ENCODE results near the gene BCL2L2. TPM values are rescaled to one million over a fixed set of nuclear protein-coding genes. Genes with fewer than 3 reads are reported as not detected.
A peak's percentile ranks its signal among the peaks of the same experiment; 100 is the strongest.

The BCL2L2 gene
- total and polyA plus RNA-seq, 9 donors, result 17.0 to 38.7 (median 31.7) TPM

GRCh38 chr14:23294734-23295561 is 11.7 kb upstream of the BCL2L2 start:
- WGBS, 3 donors, result 20 to 24% (median 20%) methylated on average over 24 of the region's 24 CpGs
- H3K36me3 ChIP-seq, result no peaks in the 10 kb centered on the region
- no peak overlapping the region for H3K4me3 ChIP-seq
- H3K9me3 ChIP-seq, result no peaks in the 10 kb centered on the region
- H3K27ac ChIP-seq, result no peak overlapping the region
- peak in 2 of 5 donors; percentile 49 to 50 for DNase-seq
- TF ChIP-seq EP300 (IDR thresholded peaks at IDR 0.05) (no peak), POLR2A (IDR thresholded peaks at IDR 0.05) (no peak)
- TF ChIP-seq, protein P1, sequence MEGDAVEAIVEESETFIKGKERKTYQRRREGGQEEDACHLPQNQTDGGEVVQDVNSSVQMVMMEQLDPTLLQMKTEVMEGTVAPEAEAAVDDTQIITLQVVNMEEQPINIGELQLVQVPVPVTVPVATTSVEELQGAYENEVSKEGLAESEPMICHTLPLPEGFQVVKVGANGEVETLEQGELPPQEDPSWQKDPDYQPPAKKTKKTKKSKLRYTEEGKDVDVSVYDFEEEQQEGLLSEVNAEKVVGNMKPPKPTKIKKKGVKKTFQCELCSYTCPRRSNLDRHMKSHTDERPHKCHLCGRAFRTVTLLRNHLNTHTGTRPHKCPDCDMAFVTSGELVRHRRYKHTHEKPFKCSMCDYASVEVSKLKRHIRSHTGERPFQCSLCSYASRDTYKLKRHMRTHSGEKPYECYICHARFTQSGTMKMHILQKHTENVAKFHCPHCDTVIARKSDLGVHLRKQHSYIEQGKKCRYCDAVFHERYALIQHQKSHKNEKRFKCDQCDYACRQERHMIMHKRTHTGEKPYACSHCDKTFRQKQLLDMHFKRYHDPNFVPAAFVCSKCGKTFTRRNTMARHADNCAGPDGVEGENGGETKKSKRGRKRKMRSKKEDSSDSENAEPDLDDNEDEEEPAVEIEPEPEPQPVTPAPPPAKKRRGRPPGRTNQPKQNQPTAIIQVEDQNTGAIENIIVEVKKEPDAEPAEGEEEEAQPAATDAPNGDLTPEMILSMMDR (IDR thresholded peaks at IDR 0.05), result peak; percentile 56 to 65 (median 60)
- H3K27me3 ChIP-seq, result no peaks in the 10 kb centered on the region
- intact Hi-C loops (cut with DNase I), result loop anchor here in 1 of 4 donors (10.0 kb wide), 1 partner anchor 170 kb away; no protein-coding TSS in a partner anchor
- H3K4me1 ChIP-seq (ENCODE audit: insufficient read depth), result no peaks in the 10 kb centered on the region

GRCh38 chr14:23296012-23296777 is 10.4 kb upstream of the BCL2L2 start:
- TF ChIP-seq, protein P1 (IDR thresholded peaks at IDR 0.05), result no peak
- no peak for TF ChIP-seq POLR2A (IDR thresholded peaks at IDR 0.05)
- no peak for TF ChIP-seq EP300 (IDR thresholded peaks at IDR 0.05)
- DNase-seq, result no peak
- H3K27me3 ChIP-seq, result no peaks in the 10 kb centered on the region
- no peak overlapping the region for H3K4me3 ChIP-seq
- intact Hi-C loops (cut with DNase I), result loop anchor here in 1 of 4 donors (10.0 kb wide), 1 partner anchor 171 kb away; no protein-coding TSS in a partner anchor
- WGBS, 3 donors, result 84% methylated on average over 7 of the region's 7 CpGs
- no peaks in the 10 kb centered on the region for H3K9me3 ChIP-seq
- no peaks in the 10 kb centered on the region for H3K36me3 ChIP-seq
- no peaks in the 10 kb centered on the region for H3K4me1 ChIP-seq (ENCODE audit: insufficient read depth)
- H3K27ac ChIP-seq, result no peak overlapping the region

DNA sequence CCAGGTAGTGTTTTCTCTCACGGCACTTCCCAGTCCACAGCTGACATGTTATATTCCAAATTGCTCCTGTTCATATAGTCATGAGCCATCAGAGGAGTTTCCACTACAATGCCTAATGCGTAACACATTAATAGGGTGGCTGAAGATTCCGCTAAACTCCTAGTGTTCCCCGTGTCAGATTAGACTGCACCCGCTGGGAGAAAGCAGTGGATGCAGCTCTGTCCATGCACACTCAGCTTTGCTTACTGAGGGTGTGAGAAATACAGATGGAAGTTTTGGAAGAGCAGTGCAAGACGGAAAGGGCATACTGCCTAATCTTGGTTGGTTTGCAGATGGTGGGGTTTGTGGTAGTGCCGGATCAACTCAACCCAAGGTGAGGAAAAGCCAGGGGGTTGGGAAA is 9.5 kb upstream of the BCL2L2 start:
- H3K27me3 ChIP-seq, result no peaks in the 10 kb centered on the region
- H3K27ac ChIP-seq, result no peak overlapping the region
- no peak overlapping the region for H3K4me3 ChIP-seq
- no peak for TF ChIP-seq EP300 (IDR thresholded peaks at IDR 0.05)
- no peak for TF ChIP-seq POLR2A (IDR thresholded peaks at IDR 0.05)
- TF ChIP-seq, protein P1 (IDR thresholded peaks at IDR 0.05), result no peak
- WGBS, 3 donors, result 79 to 81% (median 80%) methylated on average over 7 of the region's 7 CpGs
- H3K9me3 ChIP-seq, result no peaks in the 10 kb centered on the region
- no peak for DNase-seq
- intact Hi-C loops (cut with DNase I), result loop anchor here in 1 of 4 donors (10.0 kb wide), 1 partner anchor 172 kb away; no protein-coding TSS in a partner anchor
- H3K4me1 ChIP-seq (ENCODE audit: insufficient read depth), result no peaks in the 10 kb centered on the region
- H3K36me3 ChIP-seq, result no peaks in the 10 kb centered on the region

DNA sequence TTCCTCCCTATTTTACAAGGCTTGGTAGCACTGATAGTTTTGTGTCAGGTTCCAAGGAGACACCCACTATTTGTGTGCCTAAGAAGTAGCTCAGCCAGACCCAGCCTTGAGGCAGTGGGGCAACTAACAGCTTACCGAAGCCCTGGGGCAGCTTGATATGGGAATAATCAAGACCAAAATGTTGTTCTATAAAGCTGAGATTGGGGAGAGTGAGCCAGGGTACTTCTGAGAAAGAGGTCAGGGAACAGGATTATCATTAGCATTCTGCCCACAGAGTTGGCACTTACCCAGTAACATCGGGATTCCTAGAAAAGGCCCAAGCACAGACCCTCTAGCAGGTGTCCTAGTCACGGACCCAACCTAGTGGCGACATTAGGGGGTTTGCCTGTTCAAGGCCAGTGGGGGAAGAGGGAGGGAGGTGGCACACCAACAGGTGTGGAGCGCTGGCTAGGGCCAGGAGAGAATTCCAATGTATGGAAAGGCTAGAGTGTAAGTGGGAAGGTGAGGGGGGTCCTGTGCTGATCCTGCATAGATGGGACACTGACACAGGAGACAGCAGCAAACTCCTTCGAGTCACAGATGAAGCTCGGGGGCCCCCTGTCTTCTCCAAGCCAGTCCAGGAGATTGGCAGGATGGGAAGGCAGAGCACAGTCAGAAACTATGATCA is 8.9 kb upstream of the BCL2L2 start:
- no peak overlapping the region for H3K4me3 ChIP-seq
- intact Hi-C loops (cut with DNase I), result loop anchor here in 1 of 4 donors (10.0 kb wide), 1 partner anchor 173 kb away; no protein-coding TSS in a partner anchor

More for the DNA sequence above, 8.9 kb upstream of the BCL2L2 start:
- Histone ChIP-seq H3K27ac (no peak overlapping the region), H3K27me3 (no peaks in the 10 kb centered on the region), H3K9me3 (no peaks in the 10 kb centered on the region), H3K4me1 (ENCODE audit: insufficient read depth) (no peaks in the 10 kb centered on the region), H3K36me3 (no peaks in the 10 kb centered on the region)
- TF ChIP-seq, protein P1 (IDR thresholded peaks at IDR 0.05), result no peak
- TF ChIP-seq POLR2A (IDR thresholded peaks at IDR 0.05), result no peak
- no peak for TF ChIP-seq EP300 (IDR thresholded peaks at IDR 0.05)
- DNase-seq, result peak in 1 of 5 donors; percentile 19
- WGBS, 3 donors, result 75 to 81% (median 76%) methylated on average over 7 of the region's 7 CpGs
